VCaP (cell line): ENCODE results near the gene IFIT5.
"Not testable (repeated sequence)": the region's sequence is repeated elsewhere in the genome, so short reads cannot be mapped to it uniquely, and the experiment has no call there.

Experiments used
- H3K27ac ChIP-seq: fragments of 450-650 bp; 2 replicates; pipeline ENCODE4 v1.5.1; 2017
- TF ChIP-seq, protein P1 (sequence below): fragments of 450-650 bp; conservative IDR thresholded peaks from 2 replicates; pipeline ENCODE4 v1.5.1; 2017; ENCODE audit warnings: mild to moderate bottlenecking, moderate library complexity

The IFIT5 gene

DNA sequence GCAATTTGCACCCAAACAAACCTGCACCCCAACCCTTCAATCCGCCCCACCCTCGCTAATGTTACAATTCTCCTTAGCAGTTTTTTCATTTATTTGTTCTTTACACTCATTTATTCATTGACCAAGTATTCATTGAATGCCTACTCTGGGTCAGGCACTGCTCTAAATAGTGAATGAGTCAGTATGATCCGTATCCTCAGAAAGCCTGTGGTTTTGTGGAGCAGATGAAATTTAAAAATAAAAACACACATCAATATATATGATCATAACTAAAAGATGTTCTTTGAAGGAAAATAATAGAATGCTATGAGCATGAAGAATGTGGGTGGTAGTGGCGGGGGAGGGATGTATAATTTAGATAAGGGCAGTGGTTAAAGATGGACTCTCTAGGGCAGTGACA is 13.3 kb downstream of the IFIT5 start:
- TF ChIP-seq, protein P1, sequence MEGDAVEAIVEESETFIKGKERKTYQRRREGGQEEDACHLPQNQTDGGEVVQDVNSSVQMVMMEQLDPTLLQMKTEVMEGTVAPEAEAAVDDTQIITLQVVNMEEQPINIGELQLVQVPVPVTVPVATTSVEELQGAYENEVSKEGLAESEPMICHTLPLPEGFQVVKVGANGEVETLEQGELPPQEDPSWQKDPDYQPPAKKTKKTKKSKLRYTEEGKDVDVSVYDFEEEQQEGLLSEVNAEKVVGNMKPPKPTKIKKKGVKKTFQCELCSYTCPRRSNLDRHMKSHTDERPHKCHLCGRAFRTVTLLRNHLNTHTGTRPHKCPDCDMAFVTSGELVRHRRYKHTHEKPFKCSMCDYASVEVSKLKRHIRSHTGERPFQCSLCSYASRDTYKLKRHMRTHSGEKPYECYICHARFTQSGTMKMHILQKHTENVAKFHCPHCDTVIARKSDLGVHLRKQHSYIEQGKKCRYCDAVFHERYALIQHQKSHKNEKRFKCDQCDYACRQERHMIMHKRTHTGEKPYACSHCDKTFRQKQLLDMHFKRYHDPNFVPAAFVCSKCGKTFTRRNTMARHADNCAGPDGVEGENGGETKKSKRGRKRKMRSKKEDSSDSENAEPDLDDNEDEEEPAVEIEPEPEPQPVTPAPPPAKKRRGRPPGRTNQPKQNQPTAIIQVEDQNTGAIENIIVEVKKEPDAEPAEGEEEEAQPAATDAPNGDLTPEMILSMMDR, result no peak
- H3K27ac ChIP-seq, result no peak overlapping the region

DNA sequence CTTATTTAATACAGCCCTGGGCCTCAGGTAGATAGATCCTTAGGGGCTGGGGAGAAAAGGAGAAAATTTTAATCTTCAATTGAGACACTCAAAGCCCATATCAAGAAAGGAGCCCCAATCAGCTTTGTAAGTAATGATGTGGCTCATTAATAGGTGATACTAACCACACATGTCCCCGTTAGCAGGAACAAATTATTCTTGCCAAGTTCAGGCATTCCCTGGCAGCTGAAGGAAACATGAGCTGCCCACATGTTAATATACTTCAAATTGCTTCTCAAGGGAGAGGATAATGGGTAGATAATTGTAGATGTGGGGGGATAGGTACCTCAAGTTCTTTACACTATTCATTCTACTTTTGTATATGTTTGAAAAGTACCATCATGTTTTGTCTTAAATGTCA is 14.5 kb downstream of the IFIT5 start:
- TF ChIP-seq, protein P1, result no peak
- H3K27ac ChIP-seq, result no peak overlapping the region

- H3K27ac ChIP-seq, result no peak overlapping the region
- TF ChIP-seq, protein P1, result no peak
Observed at GRCh38 chr10:89431977-89432376, 17.6 kb downstream of the IFIT5 start.

GRCh38 chr10:89438525-89438924 is 24.2 kb downstream of the IFIT5 start:
- no peak overlapping the region for H3K27ac ChIP-seq
- TF ChIP-seq, protein P1, result no peak

GRCh38 chr10:89440226-89441009 is 26.1 kb downstream of the IFIT5 start:
- TF ChIP-seq, protein P1, result no peak
- no peak overlapping the region for H3K27ac ChIP-seq

GRCh38 chr10:89442289-89442688 is 27.9 kb downstream of the IFIT5 start:
- H3K27ac ChIP-seq, result no peak overlapping the region
- TF ChIP-seq, protein P1, result no peak

- not testable (repeated sequence) for H3K27ac ChIP-seq
Observed at GRCh38 chr10:89444819-89445218, 30.5 kb downstream of the IFIT5 start.

DNA sequence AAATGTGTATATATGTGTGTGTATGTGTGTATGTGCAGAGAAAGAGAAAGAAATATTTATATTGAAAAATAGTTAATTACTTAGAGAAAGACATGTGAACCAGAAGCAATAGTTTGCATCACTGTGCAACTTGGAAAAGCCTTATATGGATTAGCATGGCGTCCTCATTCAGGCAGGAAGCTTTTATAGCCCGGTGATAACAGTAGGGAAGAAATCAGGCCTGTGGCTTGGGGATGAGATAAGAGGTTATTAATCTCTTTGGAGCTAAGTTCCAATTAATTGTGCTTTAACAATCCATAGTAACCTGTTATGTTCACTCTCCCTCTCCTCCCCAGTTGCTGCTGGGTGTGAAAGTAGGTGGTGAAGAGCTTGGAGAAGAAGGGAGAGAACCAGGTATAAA is 36.5 kb downstream of the IFIT5 start:
- no peak overlapping the region for H3K27ac ChIP-seq
- TF ChIP-seq, protein P1, result no peak
